Nephron (organoid): ENCODE data around the gene DECR2.

Experiments used
- H3K27ac Mint-ChIP-seq, 3 experiments: 2 replicates each; pipeline ENCODE4 v1.8.0; 2020; ENCODE audit warnings: mixed read lengths in 3 of 3, mild to moderate bottlenecking in 2 of 3, moderate library complexity in 1 of 3
- H3K27me3 Mint-ChIP-seq: 2 replicates; pipeline ENCODE4 v1.8.0; 2021; ENCODE audit warnings: low read depth, mild to moderate bottlenecking, moderate library complexity, mixed read lengths
- H3K36me3 Mint-ChIP-seq: 2 replicates; pipeline ENCODE4 v1.8.0; 2020; ENCODE audit warnings: low read depth, mixed read lengths
- H3K4me1 Mint-ChIP-seq: 2 replicates; pipeline ENCODE4 v1.8.0; 2020; ENCODE audit warnings: mixed read lengths
- H3K4me3 Mint-ChIP-seq, 3 experiments: 2 replicates each; pipeline ENCODE4 v1.8.0; 2020; ENCODE audit warnings: mild to moderate bottlenecking in 3 of 3, mixed read lengths in 3 of 3, moderate library complexity in 2 of 3
- H3K9me3 Mint-ChIP-seq: 2 replicates; pipeline ENCODE4 v1.8.0; 2020; ENCODE audit warnings: mixed read lengths
- CTCF ChIP-seq, 3 experiments: fragments of 200-600 bp; sonication (generic); IDR thresholded peaks; one replicate each; pipeline ENCODE4 v1.5.0; 2021; ENCODE audit warnings: antibody characterized with exemption in 3 of 3; ENCODE audit not compliant: unreplicated experiment in 3 of 3

DECR2 gene

DNA sequence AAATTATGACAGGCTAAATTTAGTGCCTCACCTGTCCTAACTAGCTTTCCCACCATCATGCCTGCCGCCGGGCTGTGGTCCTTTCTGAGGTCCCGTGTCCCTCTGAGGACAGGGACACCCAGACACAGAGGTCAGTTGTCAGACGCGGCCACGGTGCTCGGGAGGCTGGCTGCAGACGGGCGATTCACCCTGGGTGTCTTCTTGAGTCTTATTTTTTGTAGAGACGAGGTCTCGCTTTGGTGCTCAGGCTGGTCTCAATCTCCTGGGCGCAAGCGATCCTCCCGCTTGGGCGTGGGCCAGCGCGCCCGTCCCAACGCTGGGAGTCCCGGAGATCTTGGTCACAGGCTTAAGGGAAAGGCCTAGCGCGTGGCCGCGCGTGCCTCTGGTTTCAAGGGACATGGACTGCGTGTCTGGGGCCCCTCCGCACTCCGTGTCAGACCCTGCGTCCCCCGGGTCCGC lies 23.0 kb downstream of the DECR2 start:
- Mint-ChIP-seq H3K4me1 (peaks cover 34% of the 10 kb centered on the region), H3K27me3 (peaks cover 20% of the 10 kb centered on the region)
- TF ChIP-seq CTCF (IDR thresholded peaks at IDR 0.05; ENCODE audit: unreplicated experiment in 3 of 3), result no peak

DNA sequence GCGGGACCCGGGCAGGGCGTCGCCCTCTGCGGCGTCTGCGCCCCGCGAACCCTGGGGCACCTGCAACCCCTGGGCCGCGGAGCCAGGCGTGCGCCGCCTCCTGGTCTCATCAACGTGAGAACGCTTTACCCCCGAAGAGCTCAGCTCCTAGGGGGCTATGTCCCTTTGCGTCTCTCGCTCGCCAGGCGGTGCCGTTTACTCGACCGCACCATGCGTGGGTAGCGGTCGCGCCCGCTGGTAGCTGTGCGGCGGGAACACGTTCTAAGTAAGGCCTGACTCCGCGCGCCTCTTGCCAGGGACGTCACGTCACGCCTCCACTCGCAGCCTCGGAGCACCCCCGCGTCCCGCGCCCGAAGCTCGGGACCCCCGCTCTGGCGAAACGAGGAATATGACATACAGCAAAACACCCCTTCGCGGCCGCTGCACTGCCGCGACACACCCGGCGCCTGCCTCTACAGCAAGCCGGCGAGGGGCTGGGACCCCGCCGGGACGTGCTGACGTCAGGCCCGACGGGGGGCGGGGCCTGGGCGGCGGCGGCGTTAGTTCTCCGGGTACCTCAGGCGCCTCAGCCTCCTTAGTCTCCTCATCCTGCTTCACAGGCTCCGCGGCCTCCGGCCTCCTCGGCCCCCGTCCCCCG lies 23.5 kb downstream of the DECR2 start, which contains the start of gene RAB11FIP3:
Gene RAB11FIP3, plus strand, starts transcription at position 568 of the 637 bp plus-strand sequence. CDS start 358 bp downstream, outside the sequence.
- Mint-ChIP-seq H3K9me3 (no peaks in the 10 kb centered on the region), H3K4me3 (peak within 1 kb of the TSS; percentile 90 to 94 (median 93)), H3K27ac (peak within 1 kb of the TSS in 2 of 3 experiments; percentile 60 to 84), H3K4me1 (peaks cover 37% of the 10 kb centered on the region), H3K36me3 (peaks cover 21% of the 10 kb centered on the region), H3K27me3 (peaks cover 20% of the 10 kb centered on the region)
- TF ChIP-seq CTCF (IDR thresholded peaks at IDR 0.05; ENCODE audit: unreplicated experiment in 3 of 3), result peak in 1 of 3 experiments; percentile 22

More for the DNA sequence above, 23.0 kb downstream of the DECR2 start:
- Mint-ChIP-seq H3K9me3 (no peaks in the 10 kb centered on the region), H3K4me3 (peak overlapping the region; percentile 73 to 79 (median 75)), H3K27ac (peak overlapping the region in 1 of 3 experiments; percentile 25), H3K36me3 (peaks cover 17% of the 10 kb centered on the region)

DNA sequence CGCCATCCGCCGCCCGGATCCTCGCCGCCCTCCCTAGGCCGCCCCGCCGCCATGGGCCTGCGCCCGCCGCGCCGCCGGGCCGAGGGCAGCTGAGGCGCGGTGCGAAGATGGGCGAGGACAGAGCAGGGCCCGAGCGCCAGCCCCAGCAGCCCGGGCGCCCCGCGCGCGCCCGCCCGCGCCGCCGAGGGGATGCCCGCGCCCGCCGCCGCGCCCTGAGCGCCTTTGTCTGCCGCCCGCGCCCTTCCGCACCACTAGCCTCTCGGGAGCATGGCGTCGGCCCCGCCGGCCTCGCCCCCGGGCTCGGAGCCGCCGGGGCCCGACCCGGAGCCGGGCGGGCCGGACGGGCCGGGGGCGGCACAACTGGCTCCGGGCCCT lies 24.0 kb downstream of the DECR2 start:
- H3K27me3 Mint-ChIP-seq, result peaks cover 16% of the 10 kb centered on the region
- no peak for TF ChIP-seq CTCF (IDR thresholded peaks at IDR 0.05; ENCODE audit: unreplicated experiment in 3 of 3)

DNA sequence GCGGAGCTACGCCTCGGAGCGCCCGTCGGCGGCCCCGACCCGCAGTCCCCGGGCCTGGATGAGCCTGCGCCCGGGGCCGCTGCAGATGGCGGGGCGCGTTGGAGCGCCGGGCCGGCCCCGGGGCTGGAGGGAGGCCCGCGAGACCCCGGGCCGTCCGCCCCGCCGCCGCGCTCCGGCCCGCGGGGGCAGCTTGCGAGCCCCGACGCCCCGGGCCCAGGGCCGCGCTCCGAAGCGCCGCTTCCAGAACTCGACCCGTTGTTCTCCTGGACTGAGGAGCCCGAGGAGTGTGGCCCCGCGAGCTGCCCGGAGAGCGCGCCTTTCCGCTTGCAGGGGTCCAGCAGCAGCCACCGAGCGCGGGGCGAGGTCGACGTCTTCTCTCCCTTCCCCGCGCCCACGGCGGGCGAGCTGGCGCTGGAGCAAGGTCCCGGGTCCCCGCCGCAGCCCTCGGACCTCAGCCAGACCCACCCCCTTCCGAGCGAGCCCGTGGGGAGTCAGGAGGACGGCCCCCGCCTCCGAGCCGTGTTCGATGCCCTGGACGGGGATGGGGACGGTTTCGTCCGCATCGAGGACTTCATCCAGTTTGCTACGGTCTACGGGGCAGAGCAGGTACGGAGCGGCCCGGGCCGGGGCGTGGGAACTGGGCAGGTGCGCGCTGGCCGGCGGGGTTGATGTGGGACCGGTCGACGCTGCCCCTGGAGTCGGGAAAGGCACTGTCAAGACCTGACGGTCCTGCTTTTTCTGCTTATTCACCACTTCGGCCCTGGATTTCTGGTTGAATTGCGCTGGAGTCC lies 24.6 kb downstream of the DECR2 start:
- H3K36me3 Mint-ChIP-seq, result peaks cover 25% of the 10 kb centered on the region
- H3K27me3 Mint-ChIP-seq, result peaks cover 15% of the 10 kb centered on the region
- H3K9me3 Mint-ChIP-seq, result no peaks in the 10 kb centered on the region
- peak overlapping the region; percentile 90 to 94 (median 93) for H3K4me3 Mint-ChIP-seq
- peaks cover 37% of the 10 kb centered on the region for H3K4me1 Mint-ChIP-seq
- TF ChIP-seq CTCF (IDR thresholded peaks at IDR 0.05; ENCODE audit: unreplicated experiment in 3 of 3), result no peak
- peak overlapping the region; percentile 52 to 78 (median 61) for H3K27ac Mint-ChIP-seq

More for the DNA sequence above, 24.0 kb downstream of the DECR2 start:
- Mint-ChIP-seq H3K9me3 (no peaks in the 10 kb centered on the region), H3K4me3 (peak overlapping the region; percentile 85 to 89 (median 88)), H3K36me3 (peaks cover 21% of the 10 kb centered on the region), H3K4me1 (peaks cover 37% of the 10 kb centered on the region), H3K27ac (no peak overlapping the region)

GRCh38 chr16:426906-427249 lies 25.2 kb downstream of the DECR2 start:
- Mint-ChIP-seq H3K36me3 (peaks cover 25% of the 10 kb centered on the region), H3K27ac (peak overlapping the region; percentile 52 to 78 (median 61)), H3K4me3 (peak overlapping the region; percentile 90 to 94 (median 93)), H3K9me3 (no peaks in the 10 kb centered on the region), H3K27me3 (peaks cover 15% of the 10 kb centered on the region), H3K4me1 (peaks cover 37% of the 10 kb centered on the region)
- no peak for TF ChIP-seq CTCF (IDR thresholded peaks at IDR 0.05; ENCODE audit: unreplicated experiment in 3 of 3)
